Activated T-helper 1 cell treated with anti-CD3 and anti-CD28 coated beads, Interleukin-2, amount 50 U/mL, for 16 hours (primary cell): ENCODE measurements around the gene SLX4IP.

Source experiments
- DNase-seq, 2 donors: peaks; one replicate each; pipeline ENCODE4 v3.0.0-alpha.2; 2020; ENCODE audit warnings: low read depth in 1 of 2, low spot score in 1 of 2

The SLX4IP gene

DNA sequence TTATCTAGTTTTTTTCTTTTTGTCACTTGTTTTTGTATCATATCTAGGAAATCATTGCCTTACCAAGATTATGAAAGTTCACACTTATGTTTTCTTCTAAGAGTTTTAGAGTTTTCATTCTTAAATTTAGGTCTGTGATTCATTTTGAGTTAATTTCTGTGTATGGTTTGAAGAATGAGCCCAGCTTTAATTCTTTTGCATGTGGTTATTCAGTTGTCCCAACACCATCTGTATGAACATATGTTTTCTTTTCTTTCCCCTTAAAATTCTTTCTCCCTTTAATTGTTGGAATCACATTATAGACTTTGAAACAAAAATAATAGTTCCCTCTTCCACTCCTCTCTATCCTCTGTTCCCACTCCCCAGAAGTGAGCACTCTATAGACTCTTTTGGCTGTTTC, 85.4 kb downstream of the SLX4IP start:
- DNase-seq = no peak

GRCh38 chr20:10521068-10521831, 86.1 kb downstream of the SLX4IP start:
- DNase-seq = no peak

- no peak for DNase-seq
These were observed 86.7 kb downstream of the SLX4IP start for GRCh38 chr20:10521836-10522235.

- DNase-seq = no peak
These were observed 87.2 kb downstream of the SLX4IP start for GRCh38 chr20:10522328-10522727.

- no peak for DNase-seq
These were observed 88.3 kb downstream of the SLX4IP start for GRCh38 chr20:10523443-10523842.

GRCh38 chr20:10524034-10524476, 89.0 kb downstream of the SLX4IP start:
- no peak for DNase-seq

- no peak for DNase-seq
These were observed 89.5 kb downstream of the SLX4IP start for GRCh38 chr20:10524643-10525042.

DNA sequence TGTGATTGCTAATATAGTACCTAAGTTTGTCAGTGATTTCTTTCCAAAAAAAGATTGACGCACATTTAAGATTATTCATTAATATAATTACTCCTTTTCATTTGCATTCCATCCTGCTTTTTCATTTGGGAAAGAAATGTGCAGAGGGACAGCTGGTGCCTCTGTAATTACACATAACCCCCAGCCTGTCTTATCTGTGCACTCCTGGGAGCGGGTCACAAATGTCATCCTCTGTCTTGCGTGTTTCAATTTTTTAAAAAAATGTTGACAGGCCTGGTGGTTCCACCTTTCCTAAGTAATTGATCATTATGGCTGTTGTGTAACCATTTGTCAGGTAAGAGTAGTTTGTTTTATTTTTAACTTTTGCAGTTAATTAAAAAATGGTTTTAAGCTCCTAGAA, 92.7 kb downstream of the SLX4IP start:
- no peak for DNase-seq

GRCh38 chr20:10530883-10531282, 95.8 kb downstream of the SLX4IP start:
- no peak for DNase-seq

DNA sequence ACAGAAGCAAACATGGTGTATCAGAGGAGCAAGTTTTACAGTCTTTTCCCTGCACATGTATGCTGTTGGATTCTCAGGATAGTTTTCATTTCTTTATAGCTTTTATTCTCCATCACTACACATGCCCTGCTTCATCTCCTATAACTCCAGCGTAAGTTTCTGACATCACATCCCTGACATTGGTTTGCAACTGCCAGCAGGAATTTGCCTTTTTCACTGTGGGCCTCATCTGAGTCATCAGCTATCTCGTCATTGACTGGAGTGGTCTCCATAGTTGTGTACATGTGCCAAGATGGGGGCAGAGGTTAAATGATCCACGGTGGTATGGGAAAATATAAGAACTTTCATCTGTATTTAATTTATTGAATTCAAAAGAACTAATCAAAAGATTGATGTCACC, 96.7 kb downstream of the SLX4IP start:
- no peak for DNase-seq

- DNase-seq = no peak
These were observed 97.3 kb downstream of the SLX4IP start for GRCh38 chr20:10532361-10532760.

- no peak for DNase-seq
These were observed 101.4 kb downstream of the SLX4IP start for GRCh38 chr20:10536531-10536930.

DNA sequence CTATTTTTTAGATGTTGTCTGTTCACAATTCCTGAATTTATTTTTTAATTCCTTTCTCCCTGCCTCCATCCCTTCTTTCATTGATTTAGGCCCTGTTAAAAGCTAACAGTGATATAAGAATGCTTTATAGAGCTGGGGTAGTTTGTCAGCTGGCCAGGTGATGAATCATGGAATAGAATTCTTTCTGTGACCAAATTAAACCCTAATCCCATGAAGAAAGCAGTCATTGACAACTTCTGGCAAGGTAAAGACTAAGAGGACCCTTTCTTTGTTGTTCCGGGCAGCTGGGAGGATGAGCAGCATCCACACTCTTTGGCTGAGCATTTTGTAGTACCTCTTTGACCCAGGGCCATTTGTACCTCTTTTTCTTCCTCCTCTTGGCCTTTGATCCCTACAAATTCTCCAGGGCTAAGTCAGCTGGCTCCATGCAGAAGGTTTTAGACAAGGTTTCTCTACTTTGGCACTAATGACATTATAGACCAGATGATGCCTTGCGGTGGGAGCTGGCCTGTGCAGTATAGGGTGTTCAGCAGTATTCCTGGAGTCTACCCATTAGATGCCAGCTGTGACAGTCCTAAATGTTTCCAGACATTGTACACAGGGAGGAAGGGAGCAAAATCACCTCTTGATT, 102.9 kb downstream of the SLX4IP start:
- DNase-seq = no peak

DNA sequence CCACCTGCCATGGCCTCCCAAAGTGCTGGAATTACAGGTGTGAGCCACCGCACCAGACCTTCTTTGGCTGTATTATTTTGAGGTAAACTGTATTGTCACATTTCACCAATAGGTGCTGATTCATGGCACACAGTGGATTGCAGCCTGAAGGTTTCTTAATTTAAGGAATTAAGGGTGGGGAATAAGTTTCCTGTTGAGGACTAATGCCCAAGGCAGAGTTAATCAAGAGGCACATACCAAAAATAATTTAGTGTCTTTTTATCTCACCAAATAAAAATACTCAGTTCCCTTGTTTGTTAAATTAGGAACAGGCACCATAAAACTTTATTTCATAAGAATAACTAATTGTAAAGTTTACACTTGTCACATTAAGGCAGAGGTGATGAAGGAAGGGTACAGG, 103.7 kb downstream of the SLX4IP start:
- no peak for DNase-seq

DNA sequence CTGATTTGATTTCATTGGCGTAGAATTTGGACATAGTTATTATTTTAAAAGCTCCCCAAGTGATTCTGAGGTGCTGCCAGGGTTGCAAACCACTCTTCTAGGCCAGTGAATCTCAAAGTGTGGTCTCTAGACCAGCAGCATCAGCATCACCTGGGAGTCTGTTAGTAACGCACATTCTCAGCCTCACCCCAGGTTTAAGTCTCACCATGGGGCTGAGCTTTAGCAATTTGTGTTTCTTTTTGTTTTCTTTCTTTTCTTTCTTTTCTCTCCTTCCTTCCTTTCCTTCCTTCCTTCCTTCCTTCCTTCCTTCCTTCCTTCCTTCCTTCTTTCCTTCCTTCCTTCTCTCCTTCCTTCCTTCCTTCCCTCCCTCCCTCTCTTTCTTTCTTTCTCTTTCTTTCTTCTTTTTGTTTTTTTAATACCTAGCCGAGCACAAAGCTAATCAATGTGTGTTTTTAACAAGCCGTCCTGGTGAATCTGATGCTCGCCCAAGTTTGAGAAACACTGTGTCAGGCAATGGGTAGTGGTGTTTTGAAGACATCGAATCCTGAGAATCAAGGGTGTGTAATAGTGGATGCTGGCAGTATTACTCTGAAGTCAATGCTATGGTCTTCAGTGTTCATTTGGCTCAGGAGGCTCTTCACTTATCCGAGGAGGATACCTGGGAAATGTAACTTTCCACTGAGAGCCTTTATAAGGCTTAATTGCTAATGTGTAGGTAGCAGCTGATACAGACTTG, 104.9 kb downstream of the SLX4IP start:
- no peak for DNase-seq

DNA sequence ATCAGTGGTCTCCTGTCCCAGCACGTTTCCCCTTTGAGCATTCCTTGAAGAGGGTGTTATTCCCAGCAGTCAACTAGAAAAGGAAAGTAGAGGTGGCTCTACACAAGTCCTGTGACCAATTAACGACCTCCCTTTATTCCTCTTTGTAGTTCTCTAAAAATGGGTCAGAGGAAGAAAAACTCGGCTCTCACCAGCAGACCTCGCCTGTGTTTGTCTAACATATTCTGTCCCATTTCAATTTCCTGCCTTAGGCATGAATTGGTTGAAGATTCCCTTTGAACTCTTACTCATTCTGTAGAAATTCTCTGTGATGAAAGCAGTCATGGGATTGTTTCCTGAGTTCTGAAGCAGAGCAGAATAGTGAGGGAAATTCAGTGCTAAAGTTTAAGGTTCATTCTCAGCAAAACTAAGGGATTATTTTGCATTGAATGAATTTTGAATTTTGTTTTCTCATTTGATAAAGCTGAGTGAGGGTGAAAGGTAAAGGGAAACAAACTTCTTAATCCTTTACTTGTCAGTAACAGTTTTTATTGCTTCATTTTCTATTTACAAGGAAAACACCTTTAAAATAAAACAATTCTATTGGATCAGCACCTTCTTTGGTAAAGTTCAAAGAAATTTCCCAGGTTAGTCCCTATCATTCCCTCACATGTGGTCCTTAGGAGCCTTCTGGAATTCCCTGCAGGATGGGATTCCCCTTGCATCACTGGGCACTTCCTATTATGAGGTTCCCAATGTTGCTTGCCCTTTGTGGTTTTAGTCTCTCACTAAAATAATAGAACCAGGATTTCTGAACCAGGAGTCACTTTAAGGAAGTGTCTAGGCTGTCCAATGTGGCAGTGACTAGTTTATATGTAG, 105.8 kb downstream of the SLX4IP start:
- no peak for DNase-seq

GRCh38 chr20:10541668-10542411, 106.7 kb downstream of the SLX4IP start:
- DNase-seq = no peak

- no peak for DNase-seq
These were observed 107.3 kb downstream of the SLX4IP start for GRCh38 chr20:10542442-10542841.

DNA sequence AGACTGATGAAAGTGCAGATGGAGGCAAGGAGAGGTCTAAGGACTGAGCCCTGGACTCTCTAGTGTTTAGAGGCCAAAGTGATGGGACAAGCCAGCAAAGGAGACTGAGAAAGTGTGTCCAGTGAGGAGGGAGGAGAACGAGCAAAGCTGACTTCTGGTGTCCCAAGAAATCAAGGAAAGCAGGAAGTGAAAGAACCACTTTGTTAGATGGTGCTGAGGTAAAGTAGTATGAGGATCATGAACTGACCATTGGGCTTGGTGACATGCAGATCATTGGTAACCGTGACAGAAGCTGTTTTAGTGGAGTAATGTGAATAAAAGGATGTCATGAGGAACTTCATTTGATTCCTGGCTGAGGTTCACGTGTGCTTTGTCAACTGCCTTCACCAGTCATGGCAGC, 108.4 kb downstream of the SLX4IP start:
- DNase-seq = no peak

DNA sequence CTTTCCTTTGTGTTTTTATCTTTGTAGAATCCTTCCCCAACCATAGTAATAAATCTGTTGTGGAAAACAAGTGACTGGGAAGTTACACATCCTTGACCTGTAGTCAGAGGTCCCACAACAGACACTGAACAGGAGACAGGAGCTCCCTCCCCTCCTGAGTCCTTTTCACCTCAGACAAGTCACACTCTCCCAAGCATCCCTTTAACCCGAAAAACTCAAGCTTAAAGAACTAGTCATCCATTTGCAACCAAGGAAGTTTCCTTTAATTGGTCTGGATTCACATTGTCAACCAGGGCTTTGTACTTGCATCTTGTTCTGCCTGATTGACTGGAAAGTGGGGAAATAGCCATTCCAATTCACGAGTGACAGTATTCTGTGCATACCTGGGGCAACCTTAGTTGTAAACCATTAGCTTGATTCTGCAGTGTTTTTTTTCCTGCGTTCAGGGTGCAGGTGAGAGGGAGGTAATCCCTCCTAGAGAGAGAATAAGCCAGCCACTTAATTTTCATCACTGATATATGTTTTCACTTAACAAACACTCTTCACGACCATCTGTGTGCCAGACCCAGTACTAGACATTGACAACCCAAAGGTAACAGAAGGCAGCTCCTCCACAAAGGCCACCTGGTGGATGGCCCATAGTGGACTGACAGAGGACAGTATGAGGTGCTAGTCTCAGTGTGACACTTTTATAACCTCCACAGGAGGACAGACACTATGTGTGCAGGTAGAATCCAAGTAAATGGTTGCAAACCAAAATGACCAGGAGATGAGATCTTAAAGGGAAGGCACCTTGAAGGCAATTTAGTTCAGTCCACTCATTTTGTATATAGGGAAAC, 112.4 kb downstream of the SLX4IP start:
- no peak for DNase-seq
